Hematopoietic multipotent progenitor cell treated with erythropoietin and hydrocortisone succinate and interleukin-3 and kit ligand, for 4 days (in vitro differentiated cells): ENCODE measurements around the gene ZNF80.
"Not testable (repeated sequence)": the region's sequence is repeated elsewhere in the genome, so short reads cannot be mapped to it uniquely, and the experiment has no call there.

Experiments used
- DNase-seq: peaks from one replicate; pipeline ENCODE4 v3.0.0-alpha.2; 2015

Gene ZNF80

GRCh38 chr3:114237478-114237877, at the start of gene ZNF80:
ZNF80 (minus strand) TSS chr3:114237578; CDS start chr3:114237074, 504 bp downstream.
- not testable (repeated sequence) for DNase-seq

DNA sequence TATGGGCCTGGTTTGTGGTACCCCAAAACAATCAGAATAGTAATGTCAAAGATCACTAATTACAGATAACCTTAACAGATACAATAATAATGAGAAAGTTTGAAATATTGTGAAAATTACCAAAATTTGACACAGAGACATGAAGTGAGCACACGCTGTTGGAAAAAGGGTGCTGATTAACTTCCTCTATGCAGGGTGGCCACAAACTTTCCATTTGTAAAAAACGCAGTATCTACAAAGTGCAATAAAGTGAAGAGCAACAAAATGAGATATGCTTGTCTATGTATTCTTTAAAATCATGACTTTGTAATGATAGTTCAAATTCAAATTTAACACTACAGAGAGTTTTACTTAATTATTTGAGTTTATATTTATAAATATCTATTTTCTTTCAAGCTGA, 48.9 kb upstream of the ZNF80 start:
- no peak for DNase-seq

- DNase-seq, result no peak
Observed at GRCh38 chr3:114285648-114286230, 48.4 kb upstream of the ZNF80 start.

GRCh38 chr3:114284644-114285043, 47.3 kb upstream of the ZNF80 start:
- DNase-seq, result no peak

- DNase-seq, result not testable (repeated sequence)
Observed at GRCh38 chr3:114276856-114277255, 39.5 kb upstream of the ZNF80 start.

DNA sequence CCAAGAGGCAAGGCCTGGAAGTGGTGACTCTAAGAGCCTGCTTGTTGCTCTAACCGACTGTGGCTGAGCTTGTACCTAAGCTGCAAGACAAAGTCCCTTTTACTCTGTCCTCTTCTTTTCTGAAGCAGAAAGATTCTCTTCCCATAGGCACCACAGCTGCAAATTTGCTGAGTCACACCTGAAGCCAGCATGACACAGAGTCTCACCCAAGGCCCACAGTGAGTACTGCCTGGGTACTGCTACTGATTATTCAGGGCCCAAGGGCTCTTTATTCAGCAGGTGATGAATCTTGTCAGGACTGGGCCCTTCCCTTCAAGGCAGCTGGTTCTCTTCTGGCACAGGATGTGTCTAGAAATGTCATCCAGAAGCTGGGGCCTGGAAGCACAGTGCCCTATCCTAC, 37.6 kb upstream of the ZNF80 start:
- DNase-seq, result peak; percentile 48

GRCh38 chr3:114272271-114272670, 34.9 kb upstream of the ZNF80 start:
- DNase-seq, result no peak

DNA sequence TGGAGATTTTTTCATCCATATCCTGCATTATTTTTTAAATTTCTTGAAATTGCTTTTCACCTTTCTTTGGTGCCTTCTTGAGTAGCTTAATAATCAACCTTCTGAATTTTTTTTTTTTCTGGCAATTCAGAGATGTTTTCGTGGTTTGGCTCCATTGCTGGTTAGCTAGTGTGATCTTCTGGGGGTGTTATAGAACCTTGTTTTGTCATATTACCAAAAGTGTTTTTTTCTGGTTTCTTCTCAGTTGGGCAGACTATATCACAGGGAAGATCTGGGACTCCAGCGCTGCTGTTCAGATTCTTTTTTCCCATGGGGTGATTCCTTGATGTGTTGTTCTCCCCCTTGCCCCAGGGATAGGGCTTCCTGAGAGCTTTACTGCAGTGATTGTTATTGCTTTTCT, 32.6 kb upstream of the ZNF80 start:
- no peak for DNase-seq

GRCh38 chr3:114260152-114260551, 22.8 kb upstream of the ZNF80 start:
- no peak for DNase-seq

GRCh38 chr3:114259566-114259965, 22.2 kb upstream of the ZNF80 start:
- DNase-seq, result no peak

- DNase-seq, result no peak
Observed at GRCh38 chr3:114253505-114253904, 16.1 kb upstream of the ZNF80 start.

- no peak for DNase-seq
Observed at GRCh38 chr3:114252954-114253353, 15.6 kb upstream of the ZNF80 start.

DNA sequence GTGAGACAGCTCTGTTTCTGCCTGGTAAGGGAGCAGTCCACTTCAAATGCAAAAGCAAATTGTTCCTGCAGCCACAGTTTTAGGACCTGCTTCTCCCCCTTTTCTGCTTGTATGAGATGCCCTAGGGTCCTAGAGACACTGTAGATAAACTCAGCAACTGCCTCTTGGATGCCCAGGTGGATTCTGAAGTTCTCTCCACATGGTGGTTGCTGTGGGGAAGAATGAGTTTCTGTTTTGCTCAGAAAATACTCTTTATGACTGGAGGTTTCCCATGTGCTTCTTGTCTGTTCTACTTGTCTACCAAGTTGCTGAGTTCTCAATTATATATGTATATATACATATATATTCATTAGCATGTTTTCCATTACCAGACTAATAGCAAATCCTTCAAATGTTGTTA, 5.6 kb upstream of the ZNF80 start:
- DNase-seq, result no peak

DNA sequence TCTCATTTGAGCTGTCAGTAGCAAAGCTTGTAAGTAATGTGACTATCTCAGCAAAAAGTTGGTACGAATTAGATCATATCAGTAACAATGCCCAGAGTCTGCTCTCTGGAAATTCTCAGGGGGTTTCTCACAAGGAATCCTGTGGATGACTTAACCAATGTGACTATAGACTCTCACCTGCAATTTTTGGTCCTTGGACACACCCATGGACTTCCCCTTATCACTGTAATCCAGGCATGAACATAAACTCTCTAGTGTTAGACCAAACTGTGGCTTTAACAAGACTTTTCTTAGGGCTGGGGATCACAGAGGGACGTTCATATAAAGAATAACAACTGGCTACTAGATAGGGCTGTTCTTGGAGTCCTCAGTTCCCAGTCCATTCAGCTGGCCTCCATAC, 3.9 kb upstream of the ZNF80 start:
- DNase-seq, result peak; percentile 51

DNA sequence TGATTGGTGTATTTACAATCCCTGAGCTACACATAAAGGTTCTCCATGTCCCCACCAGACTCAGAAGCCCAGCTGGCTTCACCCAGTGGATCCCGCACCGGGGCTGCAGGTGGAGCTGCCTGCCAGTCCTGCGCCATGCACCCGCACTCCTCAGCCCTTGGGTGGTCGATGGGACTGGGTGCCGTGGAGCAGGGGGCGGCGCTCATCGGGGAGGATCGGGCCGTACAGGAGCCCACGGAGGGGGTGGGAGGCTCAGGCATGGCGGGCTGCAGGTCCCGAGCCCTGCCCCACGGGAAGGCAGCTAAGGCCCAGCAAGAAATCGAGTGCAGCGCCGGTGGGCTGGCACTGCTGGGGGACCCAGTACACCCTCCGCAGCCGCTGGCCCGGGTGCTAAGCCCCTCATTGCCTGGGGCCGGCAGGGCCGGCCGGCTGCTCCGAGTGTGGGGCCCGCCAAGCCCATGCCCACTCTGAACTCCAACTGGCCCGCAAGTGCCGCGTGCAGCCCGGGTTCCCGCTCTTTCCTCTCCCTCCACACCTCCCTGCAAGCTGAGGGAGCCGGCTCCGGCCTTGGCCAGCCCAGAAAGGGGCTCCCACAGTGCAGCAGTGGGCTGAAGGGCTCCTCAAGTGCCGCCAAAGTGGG, 888 bp upstream of the ZNF80 start:
- DNase-seq, result not testable (repeated sequence)

DNA sequence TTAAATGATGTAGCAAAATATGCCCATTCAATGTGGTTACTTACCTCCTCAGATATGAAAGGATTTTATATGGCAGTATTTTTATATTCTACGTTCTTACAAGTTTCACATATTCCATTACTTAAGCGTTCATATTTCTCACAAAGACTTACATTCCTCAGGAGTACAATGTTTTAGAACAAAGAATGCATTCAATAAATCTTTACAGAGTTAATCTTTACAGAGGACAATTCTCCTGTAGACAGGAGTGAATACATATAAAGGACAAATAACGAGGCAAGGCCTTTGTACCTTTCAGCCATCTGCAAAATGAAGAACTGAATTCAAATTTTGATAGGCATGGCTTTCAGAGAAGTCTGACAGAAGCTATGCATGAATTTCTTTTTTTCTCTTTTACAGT, 1.9 kb downstream of the ZNF80 start:
- no peak for DNase-seq

DNA sequence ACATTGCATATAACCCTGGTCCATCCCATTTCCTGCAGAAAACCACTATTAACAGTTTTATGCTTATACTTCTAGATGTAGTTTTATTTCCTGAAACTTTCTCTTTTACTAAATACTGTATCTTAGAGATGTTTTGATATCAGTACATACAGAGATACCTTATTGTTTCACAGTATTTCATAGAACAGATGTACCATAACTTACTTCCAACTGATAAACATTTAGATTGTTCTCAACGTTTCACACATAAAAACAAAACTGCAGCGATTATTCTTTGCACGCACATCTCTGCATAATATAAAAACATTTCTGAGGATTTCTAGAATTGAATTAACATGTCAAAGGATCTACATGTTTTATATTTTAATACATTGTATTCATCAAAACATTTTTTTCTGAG, 2.6 kb downstream of the ZNF80 start:
- no peak for DNase-seq

DNA sequence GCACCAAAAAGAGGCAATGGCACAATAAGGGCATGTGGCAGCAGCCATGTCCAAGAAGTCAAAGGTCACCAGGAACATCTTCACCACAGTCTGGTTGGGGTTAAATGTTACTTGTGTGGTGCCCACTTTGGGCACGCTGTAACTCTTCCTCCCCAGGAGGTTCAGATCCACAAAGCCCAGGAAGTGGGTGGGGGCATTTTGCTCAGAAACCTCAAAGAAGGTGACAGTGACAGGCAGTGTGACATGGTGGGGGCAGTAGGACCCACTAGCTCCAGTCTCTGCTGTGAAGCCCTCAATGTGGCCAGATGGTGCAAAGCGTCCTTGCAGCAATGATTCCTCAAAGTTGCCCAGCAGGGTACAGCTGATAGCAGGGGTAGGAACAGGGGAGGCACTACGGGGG, 5.8 kb downstream of the ZNF80 start:
- DNase-seq, result no peak

GRCh38 chr3:114227076-114227475, 10.3 kb downstream of the ZNF80 start:
- no peak for DNase-seq

DNA sequence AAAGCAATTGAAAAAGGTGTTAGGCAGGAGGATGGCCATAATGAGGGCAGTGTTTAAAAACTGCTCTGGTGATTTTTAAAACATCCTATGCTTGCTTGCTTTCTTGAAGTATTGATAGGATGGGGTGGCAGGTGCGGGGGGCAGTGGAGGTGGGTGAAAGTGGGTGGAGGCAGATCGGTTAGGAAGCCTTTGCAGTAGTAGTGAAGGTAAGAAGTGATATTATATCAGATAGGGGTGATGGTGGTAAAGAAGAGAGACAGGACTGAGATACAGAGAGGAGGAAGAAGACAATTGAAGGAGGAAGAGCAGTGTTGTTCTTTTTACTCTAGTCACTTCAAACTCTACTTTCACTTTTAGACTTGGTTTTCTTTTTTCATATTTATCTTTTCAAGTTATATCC, 11.1 kb downstream of the ZNF80 start:
- DNase-seq, result no peak

GRCh38 chr3:114223143-114223542, 14.2 kb downstream of the ZNF80 start:
- no peak for DNase-seq

DNA sequence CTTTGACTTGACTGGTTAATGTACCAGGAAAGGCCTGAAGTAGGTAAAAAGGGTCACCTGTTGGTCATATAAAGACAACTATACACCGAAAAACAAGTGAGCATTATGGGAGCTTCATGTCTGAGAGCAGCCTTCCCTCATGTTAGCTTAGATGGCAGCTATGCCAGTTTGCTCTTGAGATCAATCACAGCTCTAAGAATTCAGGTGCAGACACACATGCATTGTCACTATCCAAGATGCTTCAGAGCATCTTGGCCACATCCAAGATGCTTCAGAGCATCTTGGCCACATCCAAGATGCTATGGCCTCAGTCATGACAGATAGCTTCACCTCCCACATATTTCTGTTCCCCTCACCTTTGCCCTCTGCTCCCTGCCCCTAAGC, 15.5 kb downstream of the ZNF80 start:
- no peak for DNase-seq

DNA sequence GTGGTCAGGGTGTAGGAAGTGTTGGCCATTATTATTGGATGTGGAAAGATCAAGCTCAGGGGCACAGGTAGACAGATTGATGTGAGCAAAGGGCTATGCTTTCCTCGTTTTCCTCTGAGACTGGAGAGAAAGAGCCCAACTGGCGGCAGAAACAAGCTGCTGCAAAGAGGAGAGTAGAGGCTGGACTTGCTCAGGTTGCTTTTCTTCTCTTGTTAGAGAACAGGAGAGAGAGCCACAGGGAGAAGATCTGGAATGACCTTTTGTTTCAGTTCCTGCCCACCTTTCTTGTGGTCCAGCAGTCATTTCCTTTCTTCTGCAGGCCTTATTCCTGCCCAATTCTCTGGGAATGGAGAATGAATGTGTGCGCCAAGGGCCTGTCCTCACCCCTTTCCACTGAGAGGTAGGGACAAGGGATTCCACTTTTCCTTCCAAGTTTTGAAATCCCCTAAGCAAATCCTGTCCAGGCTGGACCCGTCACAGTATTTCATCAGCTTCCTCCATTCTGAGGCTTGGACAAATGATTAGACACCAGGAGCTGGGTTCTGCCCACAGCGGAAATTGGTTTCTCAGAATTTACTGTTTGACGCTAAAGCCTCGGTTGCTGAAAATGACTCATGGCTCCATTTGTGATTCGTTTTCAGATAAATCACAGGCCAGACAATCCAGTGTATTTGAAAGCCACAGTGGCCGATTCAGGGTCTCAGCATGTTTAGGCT, 16.1 kb downstream of the ZNF80 start:
- no peak for DNase-seq

DNA sequence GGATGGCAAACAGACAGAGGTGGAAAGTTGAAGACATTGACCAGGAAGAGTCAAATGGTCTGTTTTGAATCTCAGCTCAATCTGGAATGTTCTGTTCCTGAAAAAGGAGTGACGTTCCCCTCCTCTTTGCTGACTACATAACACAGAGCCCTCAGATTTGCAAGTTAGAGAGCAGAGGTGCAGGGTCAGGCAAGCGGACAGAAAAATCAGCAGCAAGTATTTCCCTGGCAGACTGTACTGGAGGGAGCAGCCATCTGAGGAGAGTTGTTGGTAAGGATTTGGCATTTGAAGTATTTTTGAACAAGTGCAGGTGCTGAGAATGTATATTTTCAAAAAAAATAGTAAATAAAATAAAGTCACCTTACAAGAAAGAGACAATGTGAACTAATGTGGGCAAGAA, 17.6 kb downstream of the ZNF80 start:
- DNase-seq, result no peak
